ENCODE results near the gene VWF. TPM values are rescaled to one million over a fixed set of nuclear protein-coding genes. Genes with fewer than 3 reads are reported as not detected.

Gene VWF
- polyA plus RNA-seq, 1 donor (not counting 4 experiments of a cell fraction or from before 2014, with no cell fraction given) = 0.01 TPM

DNA sequence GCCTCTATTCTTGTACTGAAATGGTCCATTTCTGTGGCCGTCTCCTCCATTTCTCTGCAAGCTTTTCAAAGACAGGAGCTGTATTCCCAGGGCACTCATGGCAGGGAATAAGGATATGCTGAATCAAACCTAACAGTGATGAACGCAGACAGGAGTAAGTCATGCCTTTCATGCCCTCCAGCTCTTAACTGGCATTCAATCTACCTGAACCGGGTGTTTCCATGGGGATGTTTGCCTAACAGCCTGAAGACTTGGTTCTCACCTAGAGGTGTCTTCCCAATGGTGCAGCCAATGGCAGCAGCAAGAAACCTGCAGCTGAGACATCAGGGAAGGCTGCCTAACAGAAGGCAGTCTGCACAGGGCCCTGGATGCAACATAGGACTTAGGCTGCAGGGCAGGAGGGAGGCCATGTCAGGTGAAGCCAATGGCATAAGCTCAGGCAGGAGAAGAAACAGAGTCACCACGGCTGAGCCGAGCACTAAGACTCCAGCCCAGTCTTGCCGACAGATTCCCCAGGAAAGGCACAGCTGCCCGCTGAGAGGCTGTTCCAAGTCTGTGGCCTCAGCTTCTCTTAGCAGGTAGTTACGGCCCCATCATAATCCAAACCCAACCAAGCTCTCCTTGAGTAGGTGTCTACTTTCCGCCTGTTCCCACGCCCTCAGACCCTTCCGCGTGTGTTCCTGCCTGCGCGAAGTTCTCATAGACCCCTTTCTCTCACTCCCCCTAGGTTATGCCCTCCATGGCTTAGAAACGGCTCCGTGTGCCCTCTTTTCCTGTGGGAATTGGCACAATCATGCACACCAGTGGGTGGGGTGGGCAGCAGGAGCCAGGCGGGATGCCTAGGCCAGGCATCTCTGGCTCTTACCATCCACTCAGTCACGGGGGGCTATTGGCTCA is 44.1 kb downstream of the VWF start:
- Histone ChIP-seq H3K9ac (ENCODE audit: control insufficient read depth, extremely low read depth, insufficient read depth, low read length) (no peak overlapping the region), H4K20me1 (ENCODE audit: control insufficient read depth, extremely low read depth, insufficient read depth, low read length) (no peaks in the 10 kb centered on the region), H3K4me1 (ENCODE audit: control insufficient read depth, extremely low read depth, insufficient read depth, low read length) (peaks cover 17% of the 10 kb centered on the region), H3K36me3 (ENCODE audit: control insufficient read depth in 2 of 2, extremely low read depth in 1 of 2, insufficient read depth in 2 of 2, low read length in 2 of 2) (no peaks in the 10 kb centered on the region), H3K79me2 (ENCODE audit: control insufficient read depth, insufficient read depth, low read length) (no peaks in the 10 kb centered on the region), H3K27me3 (ENCODE audit: control insufficient read depth, extremely low read depth, insufficient read depth, low read length) (no peaks in the 10 kb centered on the region), H3K4me3 (ENCODE audit: control insufficient read depth in 2 of 3, extremely low read depth in 1 of 3, insufficient read depth in 2 of 3, low read depth in 1 of 3, low read length in 3 of 3) (no peak overlapping the region), H3K9me3 (ENCODE audit: control insufficient read depth, low read depth, low read length) (no peaks in the 10 kb centered on the region), H3K4me2 (ENCODE audit: control insufficient read depth, extremely low read depth, insufficient read depth, low read depth, low read length) (no peak overlapping the region), H3K9me1 (ENCODE audit: control insufficient read depth, extremely low read depth, insufficient read depth, low read length) (no peaks in the 10 kb centered on the region), H3K27ac (ENCODE audit: control insufficient read depth, insufficient read depth, low read length) (no peak overlapping the region), H2AFZ (ENCODE audit: control insufficient read depth, low read length) (no peak overlapping the region)
- TF ChIP-seq, protein P1, sequence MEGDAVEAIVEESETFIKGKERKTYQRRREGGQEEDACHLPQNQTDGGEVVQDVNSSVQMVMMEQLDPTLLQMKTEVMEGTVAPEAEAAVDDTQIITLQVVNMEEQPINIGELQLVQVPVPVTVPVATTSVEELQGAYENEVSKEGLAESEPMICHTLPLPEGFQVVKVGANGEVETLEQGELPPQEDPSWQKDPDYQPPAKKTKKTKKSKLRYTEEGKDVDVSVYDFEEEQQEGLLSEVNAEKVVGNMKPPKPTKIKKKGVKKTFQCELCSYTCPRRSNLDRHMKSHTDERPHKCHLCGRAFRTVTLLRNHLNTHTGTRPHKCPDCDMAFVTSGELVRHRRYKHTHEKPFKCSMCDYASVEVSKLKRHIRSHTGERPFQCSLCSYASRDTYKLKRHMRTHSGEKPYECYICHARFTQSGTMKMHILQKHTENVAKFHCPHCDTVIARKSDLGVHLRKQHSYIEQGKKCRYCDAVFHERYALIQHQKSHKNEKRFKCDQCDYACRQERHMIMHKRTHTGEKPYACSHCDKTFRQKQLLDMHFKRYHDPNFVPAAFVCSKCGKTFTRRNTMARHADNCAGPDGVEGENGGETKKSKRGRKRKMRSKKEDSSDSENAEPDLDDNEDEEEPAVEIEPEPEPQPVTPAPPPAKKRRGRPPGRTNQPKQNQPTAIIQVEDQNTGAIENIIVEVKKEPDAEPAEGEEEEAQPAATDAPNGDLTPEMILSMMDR (optimal IDR thresholded peaks at IDR 0.05 in 1 of 3, IDR thresholded peaks at IDR 0.05 in 1 of 3, conservative IDR thresholded peaks at IDR 0.05 in 1 of 3; ENCODE audit: extremely low read depth in 1 of 3, insufficient read depth in 2 of 3, low read length in 3 of 3) = no peak
- no peak for TF ChIP-seq EZH2 (IDR thresholded peaks at IDR 0.05; ENCODE audit: low read length)
- no peak for DNase-seq (ENCODE audit: low read depth, low spot score)
- FAIRE-seq = peak; percentile 76
- dilution Hi-C loops (cut with MboI; ENCODE audit: extremely low pct_ligation_motif_present, low sequenced_read_pairs) = no loop called here

DNA sequence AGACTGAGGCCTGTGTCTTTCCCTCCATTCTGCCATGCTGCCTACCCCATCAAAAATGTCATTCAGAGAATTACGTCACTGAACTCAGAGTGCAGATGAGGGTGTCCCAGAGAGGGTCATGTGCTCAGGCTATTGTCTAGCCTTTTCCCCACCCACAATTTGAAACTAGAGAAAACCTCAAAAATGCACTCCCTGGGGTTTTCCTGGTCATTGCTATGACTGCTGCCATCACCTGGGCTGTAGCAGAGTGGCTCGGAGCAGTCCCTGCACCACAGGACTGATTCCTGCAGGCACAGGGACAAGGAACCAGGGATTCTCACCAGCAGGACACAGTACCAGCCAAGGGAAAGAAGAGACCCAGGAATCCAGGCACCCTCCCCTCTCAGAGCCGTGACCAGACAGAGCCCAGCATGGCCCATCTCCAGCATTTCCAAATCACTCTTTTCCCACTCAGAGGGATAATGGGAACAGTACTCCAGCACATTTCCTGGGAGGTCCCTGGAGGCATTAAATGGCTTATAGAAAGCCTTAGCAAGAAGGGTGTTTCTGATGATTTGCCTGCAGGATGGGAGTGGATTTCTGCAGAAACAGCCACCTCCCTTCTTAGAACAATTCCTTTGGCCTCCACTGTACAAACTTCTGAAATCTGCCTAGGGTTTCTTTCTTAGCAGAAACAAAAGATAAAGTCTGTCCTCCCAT is 45.9 kb downstream of the VWF start:
- H3K79me2 ChIP-seq (ENCODE audit: control insufficient read depth, insufficient read depth, low read length) = no peaks in the 10 kb centered on the region
- TF ChIP-seq, protein P1 (optimal IDR thresholded peaks at IDR 0.05 in 1 of 3, IDR thresholded peaks at IDR 0.05 in 1 of 3, conservative IDR thresholded peaks at IDR 0.05 in 1 of 3; ENCODE audit: extremely low read depth in 1 of 3, insufficient read depth in 2 of 3, low read length in 3 of 3) = no peak
- no peak for TF ChIP-seq EZH2 (IDR thresholded peaks at IDR 0.05; ENCODE audit: low read length)
- H3K4me3 ChIP-seq (ENCODE audit: control insufficient read depth in 2 of 3, extremely low read depth in 1 of 3, insufficient read depth in 2 of 3, low read depth in 1 of 3, low read length in 3 of 3) = no peak overlapping the region
- H4K20me1 ChIP-seq (ENCODE audit: control insufficient read depth, extremely low read depth, insufficient read depth, low read length) = no peaks in the 10 kb centered on the region
- FAIRE-seq (no peak), DNase-seq (ENCODE audit: low read depth, low spot score) (no peak)
- dilution Hi-C loops (cut with MboI; ENCODE audit: extremely low pct_ligation_motif_present, low sequenced_read_pairs) = no loop called here
- peaks cover 6% of the 10 kb centered on the region for H3K4me1 ChIP-seq (ENCODE audit: control insufficient read depth, extremely low read depth, insufficient read depth, low read length)
- H3K4me2 ChIP-seq (ENCODE audit: control insufficient read depth, extremely low read depth, insufficient read depth, low read depth, low read length) = no peak overlapping the region
- H3K9me3 ChIP-seq (ENCODE audit: control insufficient read depth, low read depth, low read length) = no peaks in the 10 kb centered on the region
- no peak overlapping the region for H2AFZ ChIP-seq (ENCODE audit: control insufficient read depth, low read length)
- H3K36me3 ChIP-seq (ENCODE audit: control insufficient read depth in 2 of 2, extremely low read depth in 1 of 2, insufficient read depth in 2 of 2, low read length in 2 of 2) = no peaks in the 10 kb centered on the region
- H3K9ac ChIP-seq (ENCODE audit: control insufficient read depth, extremely low read depth, insufficient read depth, low read length) = no peak overlapping the region
- H3K9me1 ChIP-seq (ENCODE audit: control insufficient read depth, extremely low read depth, insufficient read depth, low read length) = no peaks in the 10 kb centered on the region
- peaks cover 3% of the 10 kb centered on the region for H3K27me3 ChIP-seq (ENCODE audit: control insufficient read depth, extremely low read depth, insufficient read depth, low read length)
- H3K27ac ChIP-seq (ENCODE audit: control insufficient read depth, insufficient read depth, low read length) = no peak overlapping the region
